Central memory CD8-positive, alpha-beta T cell (primary cell): ENCODE results near the gene KRI1.
"Not testable (repeated sequence)": the region's sequence is repeated elsewhere in the genome, so short reads cannot be mapped to it uniquely, and the experiment has no call there.

Experiments used
- ATAC-seq: fragments of 150-1000 bp; cut with Tn5 transposase; replicated peaks from 2 replicates; pipeline ENCODE4 v1.10.0; 2022; ENCODE audit warnings: mild to moderate bottlenecking, moderate FRiP score, moderate number of reproducible peaks; ENCODE audit not compliant: poor library complexity, severe bottlenecking; ENCODE audit errors: extremely low read depth
- DNase-seq, 2 donors: peaks; one replicate each; pipeline ENCODE4 v3.0.0; 2021; ENCODE audit warnings: low spot score in 2 of 2
- H3K27ac Mint-ChIP-seq: one replicate; pipeline ENCODE4 v1.8.0; 2022; ENCODE audit warnings: low read depth, mild to moderate bottlenecking, moderate library complexity, mixed read lengths
- H3K27me3 Mint-ChIP-seq: one replicate; pipeline ENCODE4 v1.8.0; 2022; ENCODE audit warnings: mixed read lengths
- H3K36me3 Mint-ChIP-seq: one replicate; pipeline ENCODE4 v1.8.0; 2022; ENCODE audit warnings: mild to moderate bottlenecking, moderate library complexity, mixed read lengths; ENCODE audit not compliant: insufficient read depth
- H3K4me1 Mint-ChIP-seq: one replicate; pipeline ENCODE4 v1.8.0; 2022; ENCODE audit warnings: mixed read lengths
- H3K4me3 Mint-ChIP-seq: one replicate; pipeline ENCODE4 v1.8.0; 2022; ENCODE audit warnings: mild to moderate bottlenecking, moderate library complexity, mixed read lengths
- H3K9me3 Mint-ChIP-seq: one replicate; pipeline ENCODE4 v1.8.0; 2022; ENCODE audit warnings: mixed read lengths

KRI1 gene

GRCh38 chr19:10553087-10553667, 12.6 kb downstream of the KRI1 start:
- H3K27me3 Mint-ChIP-seq: no peaks in the 10 kb centered on the region
- peak overlapping the region; percentile 88 for H3K27ac Mint-ChIP-seq
- peaks cover 25% of the 10 kb centered on the region for H3K4me1 Mint-ChIP-seq
- H3K9me3 Mint-ChIP-seq: no peaks in the 10 kb centered on the region
- peak overlapping the region; percentile 69 for H3K4me3 Mint-ChIP-seq
- peak; percentile 7 for ATAC-seq
- peaks cover 72% of the 10 kb centered on the region for H3K36me3 Mint-ChIP-seq
- no peak for DNase-seq

DNA sequence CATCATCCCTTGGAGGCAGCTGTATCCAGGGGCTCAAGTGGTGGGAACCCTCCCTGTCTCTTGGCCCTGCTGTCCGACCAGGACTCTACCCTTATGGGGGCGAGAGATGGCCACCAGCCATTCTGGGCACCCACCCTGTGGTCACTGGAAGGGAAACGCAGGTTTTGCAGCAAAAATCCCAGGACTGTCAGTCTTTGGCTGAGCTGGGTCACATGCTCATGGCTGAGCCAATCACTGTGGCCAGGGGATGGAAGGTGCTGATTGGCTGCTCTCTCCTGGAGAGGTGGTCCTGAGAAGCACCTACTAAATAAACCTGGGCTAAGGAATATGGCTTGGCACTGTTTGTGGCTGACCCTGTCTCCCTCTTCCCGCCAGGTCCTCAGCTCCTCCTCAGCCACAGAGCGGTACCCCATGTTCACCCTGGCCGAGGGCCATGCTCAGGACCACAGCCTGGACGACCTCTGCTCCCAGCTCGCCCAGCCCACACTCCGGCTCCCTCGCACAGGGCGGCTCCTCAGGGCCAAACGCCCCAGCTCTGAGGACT, 13.2 kb downstream of the KRI1 start:
- no peak for DNase-seq
- H3K36me3 Mint-ChIP-seq: peaks cover 70% of the 10 kb centered on the region
- ATAC-seq: no peak
- no peaks in the 10 kb centered on the region for H3K9me3 Mint-ChIP-seq
- peak overlapping the region; percentile 88 for H3K27ac Mint-ChIP-seq
- H3K4me1 Mint-ChIP-seq: peaks cover 22% of the 10 kb centered on the region
- no peaks in the 10 kb centered on the region for H3K27me3 Mint-ChIP-seq
- H3K4me3 Mint-ChIP-seq: peak overlapping the region; percentile 69

DNA sequence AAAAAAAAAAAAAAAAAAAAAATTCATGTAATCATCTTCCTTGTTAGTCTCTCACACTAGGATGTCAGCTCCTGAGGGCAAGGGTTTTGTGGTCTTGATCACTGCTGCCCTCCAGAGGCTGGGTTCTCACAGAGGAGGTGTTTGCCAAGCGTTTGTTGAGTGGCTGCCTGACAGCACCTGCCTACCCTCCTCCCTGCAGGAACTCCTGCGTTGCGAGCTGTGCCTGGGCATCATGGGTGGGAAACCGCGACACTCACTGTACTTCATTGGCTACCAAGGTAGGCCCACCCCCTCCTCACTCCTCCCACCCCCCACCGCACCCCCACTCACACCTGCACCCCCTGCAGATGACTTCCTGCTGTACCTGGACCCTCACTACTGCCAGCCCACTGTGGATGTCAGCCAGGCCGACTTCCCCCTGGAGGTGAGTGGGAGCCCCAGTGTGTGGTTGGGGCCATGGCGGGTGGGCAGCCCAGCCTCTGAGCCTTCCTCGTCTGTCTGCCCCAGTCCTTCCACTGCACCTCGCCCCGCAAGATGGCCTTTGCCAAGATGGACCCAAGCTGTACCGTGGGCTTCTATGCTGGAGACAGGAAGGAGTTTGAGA, 14.0 kb downstream of the KRI1 start:
- Mint-ChIP-seq H3K9me3 (no peaks in the 10 kb centered on the region), H3K27ac (no peak overlapping the region), H3K27me3 (no peaks in the 10 kb centered on the region), H3K4me3 (peak overlapping the region; percentile 69), H3K4me1 (peaks cover 22% of the 10 kb centered on the region), H3K36me3 (peaks cover 69% of the 10 kb centered on the region)
- no peak for ATAC-seq
- DNase-seq: no peak

DNA sequence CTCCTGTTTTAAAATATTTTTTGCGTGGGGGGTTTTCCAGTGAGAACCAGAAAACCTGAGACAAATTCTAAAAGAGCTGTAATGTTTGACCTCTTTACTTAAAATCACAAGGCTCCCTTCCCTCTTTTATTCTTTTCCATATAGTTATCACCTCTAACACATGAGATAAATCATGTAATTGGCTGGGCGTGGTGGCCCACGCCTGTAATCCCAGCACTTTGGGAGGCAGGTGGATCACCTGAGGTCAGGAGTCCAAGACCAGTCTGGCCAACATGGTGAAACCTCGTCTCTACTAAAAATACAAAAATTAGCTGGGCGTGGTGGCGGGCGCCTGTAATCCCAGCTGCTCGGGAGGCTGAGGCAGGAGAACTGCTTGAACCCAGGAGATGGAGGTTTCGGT, 14.8 kb downstream of the KRI1 start:
- Mint-ChIP-seq H3K4me3 (peak overlapping the region; percentile 34), H3K4me1 (peaks cover 22% of the 10 kb centered on the region)

GRCh38 chr19:10550336-10550735, 15.5 kb downstream of the KRI1 start:
- peaks cover 66% of the 10 kb centered on the region for H3K36me3 Mint-ChIP-seq
- DNase-seq (no peak), ATAC-seq (no peak)
- no peaks in the 10 kb centered on the region for H3K9me3 Mint-ChIP-seq
- no peaks in the 10 kb centered on the region for H3K27me3 Mint-ChIP-seq
- no peak overlapping the region for H3K4me3 Mint-ChIP-seq
- H3K27ac Mint-ChIP-seq: no peak overlapping the region
- H3K4me1 Mint-ChIP-seq: peaks cover 22% of the 10 kb centered on the region

More for the DNA sequence above, 14.8 kb downstream of the KRI1 start:
- ATAC-seq, H3K27ac Mint-ChIP-seq, H3K9me3 Mint-ChIP-seq, H3K27me3 Mint-ChIP-seq, DNase-seq: not testable (repeated sequence)
- peaks cover 67% of the 10 kb centered on the region for H3K36me3 Mint-ChIP-seq

DNA sequence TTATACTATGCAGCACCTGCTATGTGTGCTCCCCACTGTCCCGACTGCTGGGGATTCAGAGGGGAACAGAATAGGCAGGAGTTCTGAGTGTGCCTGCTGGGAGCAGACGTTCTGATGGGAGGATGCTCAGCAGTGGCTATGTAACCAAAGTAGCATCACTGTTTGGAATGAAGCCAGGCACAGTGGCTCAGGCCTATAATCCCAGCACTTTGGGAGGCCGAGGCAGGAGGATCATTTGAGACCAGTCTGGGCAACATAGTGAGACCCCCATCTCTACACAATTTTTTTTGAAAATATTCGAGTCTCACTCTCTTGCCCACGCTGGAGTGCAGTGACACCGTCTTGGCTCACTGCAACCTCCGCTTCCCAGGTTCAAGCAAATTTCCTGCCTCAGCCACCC, 16.1 kb downstream of the KRI1 start:
- Mint-ChIP-seq H3K36me3 (peaks cover 66% of the 10 kb centered on the region), H3K9me3 (no peaks in the 10 kb centered on the region), H3K4me1 (peaks cover 28% of the 10 kb centered on the region), H3K27me3 (no peaks in the 10 kb centered on the region), H3K27ac (no peak overlapping the region), H3K4me3 (no peak overlapping the region)
- ATAC-seq: no peak
- DNase-seq: no peak

DNA sequence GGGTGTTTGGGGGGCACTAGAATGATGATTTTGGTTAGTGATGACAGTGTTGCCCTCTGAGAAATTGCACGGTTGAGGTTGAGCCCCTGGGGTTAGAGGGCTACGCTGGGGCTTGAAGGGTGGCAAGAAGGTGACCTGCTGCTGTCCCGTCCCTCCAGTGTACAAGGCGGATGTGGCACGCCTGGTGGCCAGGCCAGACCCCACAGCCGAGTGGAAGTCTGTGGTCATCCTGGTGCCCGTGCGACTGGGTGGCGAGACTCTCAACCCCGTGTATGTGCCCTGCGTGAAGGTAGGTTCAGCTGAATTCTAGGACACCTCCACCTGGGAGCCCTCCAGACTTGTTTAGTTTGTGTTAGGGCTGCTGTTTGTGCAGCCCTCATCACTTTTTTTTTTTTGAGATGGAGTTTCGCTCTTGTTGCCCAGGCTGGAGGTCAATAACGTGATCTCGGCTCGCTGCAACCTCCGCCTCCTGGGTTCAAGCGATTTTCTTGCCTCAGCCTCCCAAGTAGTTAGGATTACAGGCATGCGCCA, 17.0 kb downstream of the KRI1 start:
- Mint-ChIP-seq H3K4me3 (no peak overlapping the region), H3K27ac (no peak overlapping the region), H3K4me1 (peaks cover 20% of the 10 kb centered on the region), H3K9me3 (no peaks in the 10 kb centered on the region), H3K27me3 (no peaks in the 10 kb centered on the region), H3K36me3 (peaks cover 64% of the 10 kb centered on the region)
- ATAC-seq (no peak), DNase-seq (no peak)

- DNase-seq (no peak), ATAC-seq (no peak)
- no peaks in the 10 kb centered on the region for H3K27me3 Mint-ChIP-seq
- peaks cover 8% of the 10 kb centered on the region for H3K4me1 Mint-ChIP-seq
- H3K9me3 Mint-ChIP-seq: no peaks in the 10 kb centered on the region
- H3K27ac Mint-ChIP-seq: peak overlapping the region; percentile 82
- peaks cover 49% of the 10 kb centered on the region for H3K36me3 Mint-ChIP-seq
- H3K4me3 Mint-ChIP-seq: no peak overlapping the region
Observed at GRCh38 chr19:10546817-10547216, 19.0 kb downstream of the KRI1 start.

DNA sequence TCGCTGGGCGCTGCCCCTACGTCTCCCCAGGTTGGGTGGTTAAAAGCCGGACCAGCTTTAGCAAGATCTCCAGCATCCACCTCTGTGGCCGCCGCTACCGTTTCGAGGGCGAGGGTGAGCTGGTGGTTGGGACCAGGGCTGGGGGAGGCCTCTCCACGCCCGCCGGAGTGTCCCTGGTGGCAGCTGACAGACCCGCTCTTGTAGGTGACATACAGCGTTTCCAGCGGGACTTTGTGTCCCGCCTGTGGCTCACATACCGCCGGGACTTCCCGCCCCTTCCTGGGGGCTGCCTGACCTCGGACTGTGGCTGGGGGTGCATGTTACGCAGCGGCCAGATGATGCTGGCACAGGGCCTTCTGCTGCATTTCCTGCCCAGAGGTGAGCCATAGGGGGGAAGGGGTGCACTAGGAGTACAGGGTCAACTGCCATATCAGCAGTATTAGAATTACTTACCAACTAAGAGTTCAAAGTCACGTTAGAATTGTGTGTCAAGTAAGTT, 21.0 kb downstream of the KRI1 start:
- H3K27me3 Mint-ChIP-seq: peaks cover 10% of the 10 kb centered on the region
- ATAC-seq (no peak), DNase-seq (no peak)
- peaks cover 38% of the 10 kb centered on the region for H3K36me3 Mint-ChIP-seq
- H3K9me3 Mint-ChIP-seq: no peaks in the 10 kb centered on the region
- H3K27ac Mint-ChIP-seq: peak overlapping the region; percentile 89
- H3K4me3 Mint-ChIP-seq: peak overlapping the region; percentile 90
- peaks cover 8% of the 10 kb centered on the region for H3K4me1 Mint-ChIP-seq

DNA sequence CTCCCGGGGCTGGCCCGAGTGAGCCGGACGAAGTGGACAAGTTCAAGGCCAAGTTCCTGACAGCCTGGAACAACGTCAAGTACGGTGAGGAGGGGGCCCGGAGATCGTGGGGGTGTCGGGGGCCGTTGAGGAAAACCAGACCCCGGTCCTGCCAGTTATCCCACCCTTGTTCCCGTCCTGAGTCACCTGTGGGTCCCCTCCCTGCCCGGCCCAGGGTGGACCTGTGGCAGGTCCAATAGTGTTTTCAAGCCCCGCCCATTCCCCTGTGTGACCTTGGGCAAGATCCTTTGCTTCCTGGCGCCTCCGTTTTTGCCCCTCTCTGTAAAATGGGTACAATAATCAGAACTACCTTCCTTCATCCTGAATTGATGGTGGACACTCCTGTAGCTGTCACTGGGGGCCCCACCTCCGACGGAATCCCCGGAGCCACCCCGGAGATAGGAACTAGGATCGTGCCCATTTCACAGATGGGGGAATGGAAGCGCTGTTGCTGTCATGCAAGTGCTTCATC, 21.5 kb downstream of the KRI1 start:
- Mint-ChIP-seq H3K36me3 (peaks cover 33% of the 10 kb centered on the region), H3K4me3 (peak overlapping the region; percentile 90), H3K27ac (peak overlapping the region; percentile 89), H3K9me3 (no peaks in the 10 kb centered on the region), H3K27me3 (peaks cover 11% of the 10 kb centered on the region), H3K4me1 (peaks cover 8% of the 10 kb centered on the region)
- ATAC-seq: peak; percentile 5
- no peak for DNase-seq

GRCh38 chr19:10543420-10544241, 22.2 kb downstream of the KRI1 start, which contains the start of gene ATG4D:
Gene ATG4D (plus strand): TSS chr19:10543904. CDS start chr19:10544091, 187 bp downstream.
- Mint-ChIP-seq H3K4me3 (peak within 1 kb of the TSS; percentile 90), H3K27me3 (peaks cover 11% of the 10 kb centered on the region), H3K27ac (peak within 1 kb of the TSS; percentile 89), H3K9me3 (no peaks in the 10 kb centered on the region), H3K4me1 (peaks cover 8% of the 10 kb centered on the region), H3K36me3 (peaks cover 26% of the 10 kb centered on the region)
- peak; percentile 85 for ATAC-seq
- peak; percentile 65 to 75 for DNase-seq

DNA sequence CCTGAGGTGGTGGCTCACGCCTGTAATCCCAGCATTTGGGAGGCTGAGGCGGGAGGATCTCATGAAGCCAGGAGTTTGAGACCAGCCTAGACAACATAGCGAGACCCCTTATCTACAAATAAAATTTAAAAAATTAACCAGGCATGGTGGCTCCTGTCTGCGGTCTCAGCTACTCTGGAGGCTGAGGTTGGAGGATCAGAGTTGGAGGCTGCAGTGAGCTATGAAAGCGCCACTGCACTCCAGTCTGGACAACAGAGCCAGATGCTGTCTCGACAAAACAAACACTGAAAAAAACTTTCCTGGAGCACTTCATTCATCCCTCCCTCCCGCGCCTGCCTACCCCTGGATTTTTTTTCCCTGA, 22.8 kb downstream of the KRI1 start:
- peaks cover 8% of the 10 kb centered on the region for H3K4me1 Mint-ChIP-seq
- no peaks in the 10 kb centered on the region for H3K9me3 Mint-ChIP-seq
- peaks cover 11% of the 10 kb centered on the region for H3K27me3 Mint-ChIP-seq
- H3K4me3 Mint-ChIP-seq: peak overlapping the region; percentile 73
- H3K27ac Mint-ChIP-seq: no peak overlapping the region
- H3K36me3 Mint-ChIP-seq: peaks cover 20% of the 10 kb centered on the region
- ATAC-seq: no peak
- DNase-seq: no peak
